GM18870 (cell line): Measurements from ENCODE around the gene ADGRA1.

Experiments
- ATAC-seq: cut with Tn5 transposase; IDR thresholded peaks from one replicate; pipeline ENCODE4 v1.9.1; 2021; ENCODE audit warnings: moderate library complexity; ENCODE audit not compliant: unreplicated experiment

Gene ADGRA1

GRCh38 chr10:133160826-133161471, 73.2 kb downstream of the ADGRA1 start:
- ATAC-seq = no peak

GRCh38 chr10:133161486-133162109, 73.9 kb downstream of the ADGRA1 start:
- ATAC-seq = no peak

GRCh38 chr10:133162178-133162909, 74.6 kb downstream of the ADGRA1 start:
- no peak for ATAC-seq

- ATAC-seq = no peak
Measured at GRCh38 chr10:133162910-133163856, 75.5 kb downstream of the ADGRA1 start.

- no peak for ATAC-seq
Measured at GRCh38 chr10:133163889-133164815, 76.4 kb downstream of the ADGRA1 start.

GRCh38 chr10:133164816-133165555, 77.3 kb downstream of the ADGRA1 start:
- no peak for ATAC-seq

GRCh38 chr10:133165556-133166503, 78.1 kb downstream of the ADGRA1 start:
- ATAC-seq = no peak

- ATAC-seq = no peak
Measured at GRCh38 chr10:133166504-133166827, 78.7 kb downstream of the ADGRA1 start.

- no peak for ATAC-seq
Measured at GRCh38 chr10:133166828-133167692, 79.3 kb downstream of the ADGRA1 start.

GRCh38 chr10:133167693-133168616, 80.2 kb downstream of the ADGRA1 start:
- no peak for ATAC-seq

GRCh38 chr10:133168617-133169031, 80.9 kb downstream of the ADGRA1 start:
- ATAC-seq = no peak

GRCh38 chr10:133169173-133169947, 81.6 kb downstream of the ADGRA1 start:
- ATAC-seq = no peak

- no peak for ATAC-seq
Measured at GRCh38 chr10:133170092-133170491, 82.4 kb downstream of the ADGRA1 start.

- ATAC-seq = no peak
Measured at GRCh38 chr10:133173860-133174640, 86.3 kb downstream of the ADGRA1 start.
